Stimulated activated naive CD8-positive, alpha-beta T cell treated with anti-CD3 and anti-CD28 coated beads, Interleukin-15, Interleukin-2, amounts not matched to agents 100 ng/mL and 50 ng/mL, for 24 hours (primary cell): ENCODE results near the gene TNPO3.

ENCODE experiments used
- H3K27ac Mint-ChIP-seq: one replicate; pipeline ENCODE4 v1.8.0; 2021; ENCODE audit warnings: mild to moderate bottlenecking, mixed read lengths
- H3K27me3 Mint-ChIP-seq: one replicate; pipeline ENCODE4 v1.8.0; 2021; ENCODE audit warnings: mixed read lengths
- H3K36me3 Mint-ChIP-seq: one replicate; pipeline ENCODE4 v1.8.0; 2021; ENCODE audit warnings: low read depth, mixed read lengths
- H3K4me1 Mint-ChIP-seq: one replicate; pipeline ENCODE4 v1.8.0; 2021; ENCODE audit warnings: low read depth, mixed read lengths
- H3K4me3 Mint-ChIP-seq: one replicate; pipeline ENCODE4 v1.8.0; 2021; ENCODE audit warnings: mild to moderate bottlenecking, mixed read lengths
- H3K9me3 Mint-ChIP-seq: one replicate; pipeline ENCODE4 v1.8.0; 2021; ENCODE audit warnings: mixed read lengths

Gene TNPO3

GRCh38 chr7:128982105-128982504 is 72.8 kb downstream of the TNPO3 start:
- H3K27ac Mint-ChIP-seq: no peak overlapping the region
- no peak overlapping the region for H3K4me3 Mint-ChIP-seq
- no peaks in the 10 kb centered on the region for H3K27me3 Mint-ChIP-seq
- peaks cover 65% of the 10 kb centered on the region for H3K36me3 Mint-ChIP-seq
- no peaks in the 10 kb centered on the region for H3K9me3 Mint-ChIP-seq
- H3K4me1 Mint-ChIP-seq: no peaks in the 10 kb centered on the region

DNA sequence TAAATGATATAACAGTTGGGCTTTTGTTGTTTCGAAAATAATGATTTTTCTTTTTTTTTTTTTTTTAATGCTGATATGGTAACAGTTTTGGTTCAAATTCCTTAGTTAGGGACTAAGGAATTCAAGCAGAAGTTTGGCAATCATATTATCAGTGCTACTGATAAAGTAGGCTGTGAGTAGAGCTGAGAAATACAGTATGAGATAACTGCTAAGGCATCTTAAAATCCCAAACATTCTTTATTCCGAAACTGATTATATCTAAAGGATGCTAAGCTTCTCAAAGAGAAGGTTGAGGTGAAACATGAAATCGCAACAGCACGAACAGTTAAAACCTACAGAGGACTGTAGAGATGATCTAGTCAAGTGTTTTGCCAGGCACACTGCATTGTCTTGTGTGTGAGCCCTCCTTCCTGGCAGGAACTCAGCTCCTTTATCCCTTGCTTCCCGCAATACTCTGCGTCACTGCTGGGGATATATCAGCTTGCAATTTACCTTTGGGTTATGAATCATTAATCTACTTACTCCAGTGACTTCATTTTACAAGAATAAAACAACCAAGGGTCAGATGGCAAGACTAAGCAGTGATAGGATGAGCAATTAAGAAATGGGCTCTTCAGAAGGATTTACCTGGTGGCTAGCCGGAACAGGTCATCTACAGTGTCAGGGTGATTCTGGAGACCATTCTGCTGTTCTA is 80.5 kb downstream of the TNPO3 start:
- Mint-ChIP-seq H3K4me3 (no peak overlapping the region), H3K27me3 (no peaks in the 10 kb centered on the region), H3K36me3 (peaks cover 64% of the 10 kb centered on the region), H3K27ac (no peak overlapping the region), H3K4me1 (no peaks in the 10 kb centered on the region), H3K9me3 (no peaks in the 10 kb centered on the region)

GRCh38 chr7:128968624-128969023 is 86.3 kb downstream of the TNPO3 start:
- H3K4me3 Mint-ChIP-seq: no peak overlapping the region
- H3K36me3 Mint-ChIP-seq: peaks cover 68% of the 10 kb centered on the region
- H3K27me3 Mint-ChIP-seq: no peaks in the 10 kb centered on the region
- H3K27ac Mint-ChIP-seq: no peak overlapping the region
- no peaks in the 10 kb centered on the region for H3K9me3 Mint-ChIP-seq
- peaks cover 9% of the 10 kb centered on the region for H3K4me1 Mint-ChIP-seq

- Mint-ChIP-seq H3K27ac (peak overlapping the region; percentile 93), H3K27me3 (no peaks in the 10 kb centered on the region), H3K36me3 (peaks cover 70% of the 10 kb centered on the region)
These were observed 91.6 kb downstream of the TNPO3 start for GRCh38 chr7:128963327-128963757.

GRCh38 chr7:128962899-128963298 is 92.0 kb downstream of the TNPO3 start:
- Mint-ChIP-seq H3K36me3 (peaks cover 70% of the 10 kb centered on the region), H3K27ac (peak overlapping the region; percentile 93), H3K4me3 (peak overlapping the region; percentile 33), H3K27me3 (no peaks in the 10 kb centered on the region), H3K4me1 (peaks cover 41% of the 10 kb centered on the region), H3K9me3 (no peaks in the 10 kb centered on the region)

More at GRCh38 chr7:128963327-128963757, 91.6 kb downstream of the TNPO3 start:
- H3K9me3 Mint-ChIP-seq: no peaks in the 10 kb centered on the region
- H3K4me1 Mint-ChIP-seq: peaks cover 41% of the 10 kb centered on the region
- H3K4me3 Mint-ChIP-seq: peak overlapping the region; percentile 33

GRCh38 chr7:128961030-128961659 is 93.8 kb downstream of the TNPO3 start:
- H3K4me3 Mint-ChIP-seq: no peak overlapping the region
- H3K36me3 Mint-ChIP-seq: peaks cover 70% of the 10 kb centered on the region
- no peaks in the 10 kb centered on the region for H3K27me3 Mint-ChIP-seq
- H3K9me3 Mint-ChIP-seq: no peaks in the 10 kb centered on the region
- no peak overlapping the region for H3K27ac Mint-ChIP-seq
- H3K4me1 Mint-ChIP-seq: peaks cover 41% of the 10 kb centered on the region

GRCh38 chr7:128959296-128959695 is 95.6 kb downstream of the TNPO3 start:
- Mint-ChIP-seq H3K36me3 (peaks cover 67% of the 10 kb centered on the region), H3K9me3 (no peaks in the 10 kb centered on the region), H3K27me3 (no peaks in the 10 kb centered on the region), H3K4me1 (peaks cover 44% of the 10 kb centered on the region), H3K27ac (no peak overlapping the region), H3K4me3 (no peak overlapping the region)

DNA sequence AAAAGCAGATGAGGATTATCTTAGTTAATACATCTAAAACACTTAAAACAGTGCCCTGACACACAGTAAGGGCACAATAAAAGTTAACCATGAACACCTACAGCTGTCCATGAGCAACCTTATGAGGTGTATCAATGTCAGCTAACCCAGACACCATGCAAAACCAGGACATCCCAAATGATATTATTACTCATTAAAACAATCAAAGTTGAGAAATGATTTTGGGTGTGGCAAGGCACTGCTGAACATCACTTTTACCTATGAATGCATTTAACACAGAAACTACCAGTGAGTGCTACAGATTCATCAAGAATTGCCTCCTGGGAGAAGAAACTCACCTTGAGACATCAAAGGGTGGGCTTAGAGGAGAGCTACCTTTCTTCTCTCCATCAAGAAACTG is 98.9 kb downstream of the TNPO3 start:
- Mint-ChIP-seq H3K27ac (no peak overlapping the region), H3K4me1 (peaks cover 21% of the 10 kb centered on the region), H3K27me3 (no peaks in the 10 kb centered on the region), H3K4me3 (no peak overlapping the region), H3K9me3 (no peaks in the 10 kb centered on the region), H3K36me3 (peaks cover 77% of the 10 kb centered on the region)

GRCh38 chr7:128954830-128955802 is 99.8 kb downstream of the TNPO3 start:
- peaks cover 21% of the 10 kb centered on the region for H3K4me1 Mint-ChIP-seq
- no peak overlapping the region for H3K4me3 Mint-ChIP-seq
- H3K27me3 Mint-ChIP-seq: no peaks in the 10 kb centered on the region
- no peaks in the 10 kb centered on the region for H3K9me3 Mint-ChIP-seq
- H3K36me3 Mint-ChIP-seq: peaks cover 78% of the 10 kb centered on the region
- peak overlapping the region; percentile 17 for H3K27ac Mint-ChIP-seq

GRCh38 chr7:128954150-128954549 is 100.8 kb downstream of the TNPO3 start:
- Mint-ChIP-seq H3K27me3 (no peaks in the 10 kb centered on the region), H3K36me3 (peaks cover 69% of the 10 kb centered on the region), H3K27ac (peak overlapping the region; percentile 26), H3K4me3 (no peak overlapping the region), H3K9me3 (no peaks in the 10 kb centered on the region), H3K4me1 (peaks cover 12% of the 10 kb centered on the region)

DNA sequence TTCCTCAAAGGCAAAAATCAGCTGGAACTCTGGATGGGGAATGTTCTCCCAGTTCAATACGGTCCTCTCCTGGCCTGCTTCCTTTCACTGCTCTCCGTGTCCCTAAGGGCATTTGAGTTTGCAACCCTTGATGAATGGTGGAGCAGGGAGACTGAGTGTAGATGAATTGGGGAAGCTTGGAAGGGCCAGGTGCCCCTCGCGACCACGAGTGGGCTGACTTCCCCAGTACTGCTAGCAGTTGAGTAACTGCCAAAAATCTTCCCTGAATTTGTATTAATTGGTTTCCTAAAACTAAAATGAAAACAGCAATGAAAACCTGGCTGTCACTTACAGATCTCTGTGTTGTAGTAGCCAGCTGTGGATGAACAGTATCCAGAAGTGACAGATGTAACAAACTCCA is 103.6 kb downstream of the TNPO3 start:
- Mint-ChIP-seq H3K27ac (no peak overlapping the region), H3K4me3 (no peak overlapping the region), H3K4me1 (peaks cover 9% of the 10 kb centered on the region), H3K27me3 (no peaks in the 10 kb centered on the region), H3K36me3 (peaks cover 50% of the 10 kb centered on the region), H3K9me3 (no peaks in the 10 kb centered on the region)

DNA sequence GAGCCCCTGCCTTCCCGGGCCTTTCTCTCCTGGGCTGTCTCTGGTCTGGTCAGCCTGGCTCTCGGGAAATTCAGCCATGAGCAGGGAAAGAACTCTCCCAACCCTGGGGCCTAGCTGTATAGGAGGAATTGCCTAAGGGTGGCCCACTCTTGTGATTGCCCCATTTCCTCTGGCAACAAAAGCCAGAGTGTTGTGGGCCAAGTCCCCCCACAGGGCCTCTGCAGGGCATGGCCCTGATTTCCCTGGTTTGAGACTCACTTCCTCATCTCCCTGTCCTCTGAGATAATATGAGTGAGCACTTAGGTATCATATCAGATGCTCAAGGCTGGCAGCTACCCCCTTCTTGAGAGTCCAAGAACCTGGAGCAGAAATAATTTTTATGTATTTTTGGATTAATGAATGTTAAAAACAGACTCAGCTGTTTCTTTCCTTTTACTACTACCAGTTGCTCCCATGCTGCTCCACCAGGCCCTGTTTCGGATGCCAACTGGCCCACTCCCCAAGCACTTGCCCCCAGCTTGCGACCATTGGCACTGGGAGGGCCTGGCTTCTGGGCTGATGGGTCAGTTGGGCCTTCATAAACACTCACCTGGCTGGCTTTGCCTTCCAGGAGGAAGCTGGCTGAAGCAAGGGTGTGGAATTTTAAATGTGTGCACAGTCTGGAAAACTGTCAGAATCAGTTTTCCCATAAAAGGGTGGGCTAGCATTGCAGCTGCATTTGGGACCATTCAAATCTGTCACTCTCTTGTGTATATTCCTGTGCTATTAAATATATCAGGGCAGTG is 105.7 kb downstream of the TNPO3 start:
- Mint-ChIP-seq H3K4me3 (no peak overlapping the region), H3K36me3 (peaks cover 36% of the 10 kb centered on the region), H3K9me3 (no peaks in the 10 kb centered on the region), H3K4me1 (no peaks in the 10 kb centered on the region), H3K27me3 (no peaks in the 10 kb centered on the region), H3K27ac (no peak overlapping the region)

- H3K27ac Mint-ChIP-seq: no peak overlapping the region
- no peak overlapping the region for H3K4me3 Mint-ChIP-seq
- H3K4me1 Mint-ChIP-seq: no peaks in the 10 kb centered on the region
- H3K9me3 Mint-ChIP-seq: no peaks in the 10 kb centered on the region
- H3K36me3 Mint-ChIP-seq: peaks cover 29% of the 10 kb centered on the region
- H3K27me3 Mint-ChIP-seq: no peaks in the 10 kb centered on the region
These were observed 106.5 kb downstream of the TNPO3 start for GRCh38 chr7:128948312-128948973.

DNA sequence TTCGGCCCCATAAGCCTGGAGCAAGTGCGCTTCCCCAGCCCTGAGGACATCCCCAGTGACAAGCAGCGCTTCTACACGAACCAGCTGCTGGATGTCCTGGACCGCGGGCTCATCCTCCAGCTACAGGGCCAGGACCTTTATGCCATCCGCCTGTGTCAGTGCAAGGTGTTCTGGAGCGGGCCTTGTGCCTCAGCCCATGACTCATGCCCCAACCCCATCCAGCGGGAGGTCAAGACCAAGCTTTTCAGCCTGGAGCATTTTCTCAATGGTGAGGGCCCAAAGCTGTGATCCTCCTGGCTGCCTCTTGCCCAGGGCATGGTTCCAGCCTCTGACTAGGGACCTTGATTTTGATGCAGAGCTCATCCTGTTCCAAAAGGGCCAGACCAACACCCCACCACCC is 107.1 kb downstream of the TNPO3 start:
- H3K4me1 Mint-ChIP-seq: no peaks in the 10 kb centered on the region
- H3K9me3 Mint-ChIP-seq: no peaks in the 10 kb centered on the region
- no peak overlapping the region for H3K4me3 Mint-ChIP-seq
- H3K27ac Mint-ChIP-seq: no peak overlapping the region
- peaks cover 23% of the 10 kb centered on the region for H3K36me3 Mint-ChIP-seq
- H3K27me3 Mint-ChIP-seq: no peaks in the 10 kb centered on the region
